H9 (cell line): ENCODE results near the gene RPS24. TPM values are rescaled to one million over a fixed set of nuclear protein-coding genes. Genes with fewer than 3 reads are reported as not detected.

ENCODE experiments used
- DNase-seq: peaks from one replicate; pipeline ENCODE4 v3.0.0-alpha.2; 2017
- H2AFZ ChIP-seq: one replicate; pipeline ENCODE4 v1.6.1; 2013; ENCODE audit warnings: mild to moderate bottlenecking, low read length, control low read depth, moderate library complexity
- H2AK5ac ChIP-seq: 2 replicates; pipeline ENCODE4 v1.6.1; 2013; ENCODE audit warnings: low read length, control low read depth, mixed read lengths; ENCODE audit not compliant: insufficient read length
- H2BK120ac ChIP-seq: one replicate; pipeline ENCODE4 v1.6.1; 2013; ENCODE audit warnings: low read depth, mild to moderate bottlenecking, low read length, control low read depth, inconsistent platforms; ENCODE audit not compliant: poor library complexity, severe bottlenecking
- H2BK12ac ChIP-seq: 2 replicates; pipeline ENCODE4 v1.6.1; 2013; ENCODE audit warnings: low read length, control low read depth, mixed read lengths, low read depth; ENCODE audit not compliant: insufficient read length
- H2BK15ac ChIP-seq: 2 replicates; pipeline ENCODE4 v1.6.1; 2013; ENCODE audit warnings: low read depth, low read length, control low read depth
- H2BK20ac ChIP-seq: one replicate; pipeline ENCODE4 v1.6.1; 2013; ENCODE audit warnings: low read depth, mild to moderate bottlenecking, low read length, control low read depth, inconsistent platforms; ENCODE audit not compliant: poor library complexity, severe bottlenecking
- H2BK5ac ChIP-seq: 2 replicates; pipeline ENCODE4 v1.6.1; 2013; ENCODE audit warnings: low read length, control low read depth, mixed read lengths; ENCODE audit not compliant: insufficient read length
- H3K14ac ChIP-seq: 2 replicates; pipeline ENCODE4 v1.6.1; 2013; ENCODE audit warnings: low read length, control low read depth; ENCODE audit not compliant: insufficient read depth
- H3K18ac ChIP-seq: 2 replicates; pipeline ENCODE4 v1.6.1; 2013; ENCODE audit warnings: low read depth, mild to moderate bottlenecking, mixed read lengths, low read length, control low read depth; ENCODE audit not compliant: insufficient read length
- H3K23ac ChIP-seq: 2 replicates; pipeline ENCODE4 v1.6.1; 2013; ENCODE audit warnings: low read length, control low read depth, mixed read lengths, low read depth; ENCODE audit not compliant: insufficient read length
- H3K23me2 ChIP-seq: 2 replicates; pipeline ENCODE4 v1.6.1; 2013; ENCODE audit warnings: low read depth, mild to moderate bottlenecking, mixed read lengths, low read length, control low read depth; ENCODE audit not compliant: insufficient read length, poor library complexity, severe bottlenecking
- H3K27ac ChIP-seq: 2 replicates; pipeline ENCODE4 v1.5.1; 2013; ENCODE audit warnings: low read length, control low read depth, mixed read lengths, low read depth; ENCODE audit not compliant: insufficient read length
- H3K27me3 ChIP-seq: 2 replicates; pipeline ENCODE4 v1.6.1; 2013; ENCODE audit warnings: low read length, control low read depth, inconsistent platforms; ENCODE audit not compliant: insufficient read depth
- H3K4ac ChIP-seq: 2 replicates; pipeline ENCODE4 v1.6.1; 2013; ENCODE audit warnings: low read depth, mild to moderate bottlenecking, control low read depth, inconsistent platforms, low read length, moderate library complexity
- H3K4me1 ChIP-seq: 2 replicates; pipeline ENCODE4 v1.6.1; 2013; ENCODE audit warnings: low read length, control low read depth, inconsistent platforms; ENCODE audit not compliant: insufficient read depth
- H3K4me2 ChIP-seq: 2 replicates; pipeline ENCODE4 v1.6.1; 2013; ENCODE audit warnings: low read length, control low read depth, mixed read lengths; ENCODE audit not compliant: insufficient read length, insufficient read depth
- H3K56ac ChIP-seq: 2 replicates; pipeline ENCODE4 v1.6.1; 2013; ENCODE audit warnings: low read depth, mild to moderate bottlenecking, mixed read lengths, low read length, control low read depth; ENCODE audit not compliant: insufficient read length
- H3K79me1 ChIP-seq: 2 replicates; pipeline ENCODE4 v1.6.1; 2013; ENCODE audit warnings: low read depth, mild to moderate bottlenecking, moderate library complexity, low read length, control low read depth, inconsistent platforms; ENCODE audit not compliant: insufficient read depth, poor library complexity, severe bottlenecking
- H3K79me2 ChIP-seq: 2 replicates; pipeline ENCODE4 v1.6.1; 2013; ENCODE audit warnings: low read length, control low read depth, inconsistent platforms; ENCODE audit not compliant: insufficient read depth
- H3K9ac ChIP-seq: 2 replicates; pipeline ENCODE4 v1.6.1; 2013; ENCODE audit warnings: low read length, control low read depth, mixed read lengths; ENCODE audit not compliant: insufficient read length; ENCODE audit errors: extremely low read depth
- H3K9me3 ChIP-seq: one replicate; pipeline ENCODE4 v1.6.1; 2013; ENCODE audit warnings: low read depth, low read length, inconsistent platforms; ENCODE audit not compliant: control insufficient read depth
- H3T11ph ChIP-seq: one replicate; pipeline ENCODE4 v1.6.1; 2013; ENCODE audit warnings: mild to moderate bottlenecking, low read length, control low read depth, inconsistent platforms
- H4K20me1 ChIP-seq: one replicate; pipeline ENCODE4 v1.6.1; 2013; ENCODE audit not compliant: control insufficient read depth, insufficient read length, insufficient read depth
- H4K5ac ChIP-seq: 2 replicates; pipeline ENCODE4 v1.6.1; 2013; ENCODE audit warnings: low read depth, mild to moderate bottlenecking, mixed read lengths, low read length, control low read depth; ENCODE audit not compliant: insufficient read length
- H4K8ac ChIP-seq: replicated peaks from 2 replicates; pipeline ENCODE4 v1.6.1; 2013; ENCODE audit warnings: low read length, control low read depth, mixed read lengths, low read depth; ENCODE audit not compliant: insufficient read length
- H4K91ac ChIP-seq: 2 replicates; pipeline ENCODE4 v1.6.1; 2013; ENCODE audit warnings: low read depth, mild to moderate bottlenecking, moderate library complexity, mixed read lengths, low read length, control low read depth; ENCODE audit not compliant: insufficient read length
- H3K27ac Mint-ChIP-seq, 3 experiments: 2 replicates in 2 of 3; 3 replicates in 1 of 3; pipeline ENCODE4 v1.8.0; 2020 to 2021; ENCODE audit warnings: mixed read lengths in 3 of 3, mild to moderate bottlenecking in 1 of 3, moderate library complexity in 1 of 3
- H3K27me3 Mint-ChIP-seq: 2 replicates; pipeline ENCODE4 v1.8.0; 2021; ENCODE audit warnings: low read depth, mild to moderate bottlenecking, moderate library complexity, mixed read lengths
- H3K36me3 Mint-ChIP-seq, 3 experiments: 2 replicates in 2 of 3; 3 replicates in 1 of 3; pipeline ENCODE4 v1.8.0; 2020 to 2021; ENCODE audit warnings: low read depth in 3 of 3, mixed read lengths in 3 of 3; ENCODE audit not compliant: insufficient read depth in 1 of 3
- H3K4me1 Mint-ChIP-seq, 2 experiments: 2 replicates each; pipeline ENCODE4 v1.8.0; 2020; ENCODE audit warnings: mixed read lengths in 2 of 2
- H3K4me3 Mint-ChIP-seq, 2 experiments: 2 replicates in 1 of 2; 3 replicates in 1 of 2; pipeline ENCODE4 v1.8.0; 2020 to 2021; ENCODE audit warnings: mild to moderate bottlenecking in 2 of 2, mixed read lengths in 2 of 2, moderate library complexity in 1 of 2
- H3K9me3 Mint-ChIP-seq, 2 experiments: 2 replicates in 1 of 2; 3 replicates in 1 of 2; pipeline ENCODE4 v1.8.0; 2020; ENCODE audit warnings: mild to moderate bottlenecking in 2 of 2, mixed read lengths in 2 of 2, moderate library complexity in 1 of 2
- WGBS: extraction: QIAGEN DNeasy Blood & Tissue Kit; methylation state at CpG from one replicate; pipeline ENCODE4 v1.1.7; 2013; ENCODE audit warnings: missing lambda C conversion rate, low lambda C conversion rate, mixed read lengths; ENCODE audit not compliant: insufficient read length; ENCODE audit errors: extremely low coverage; 5-methylcytosine and 5-hydroxymethylcytosine counted together
- total RNA-seq: library from RNA; stranded (reverse); gene quantifications from 2 replicates; pipeline ENCODE4 v1.2.1, GENCODE V29; 2021
- TF ChIP-seq, protein P1 (sequence below): fragments of 200-600 bp; sonication (generic); conservative IDR thresholded peaks from 3 replicates; pipeline ENCODE4 v1.8.0; 2021; ENCODE audit warnings: antibody characterized with exemption, mild to moderate bottlenecking

Gene RPS24
- total RNA-seq, 1 experiment from 2014 or later: 1,966 TPM

GRCh38 chr10:78035437-78035836, 1.8 kb downstream of the RPS24 start:
- H4K20me1 ChIP-seq: peaks cover 5% of the 10 kb centered on the region
- peaks cover 26% of the 10 kb centered on the region for H3K79me2 ChIP-seq
- H3K27me3 Mint-ChIP-seq: no peaks in the 10 kb centered on the region

More at GRCh38 chr10:78035437-78035836, 1.8 kb downstream of the RPS24 start:
- peaks cover 48 to 54% of the 10 kb centered on the region in 2 experiments for H3K4me1 Mint-ChIP-seq
- H2BK12ac ChIP-seq: no peak overlapping the region
- peak overlapping the region; percentile 97 to 99 for H3K4me3 Mint-ChIP-seq
- no peak overlapping the region for H2AK5ac ChIP-seq
- peaks cover 50 to 63% (median 61%) of the 10 kb centered on the region in 3 experiments for H3K36me3 Mint-ChIP-seq
- H3K23ac ChIP-seq: no peak overlapping the region
- H3K56ac ChIP-seq: no peak overlapping the region
- H3T11ph ChIP-seq: no peak overlapping the region
- H3K79me1 ChIP-seq: peaks cover 3% of the 10 kb centered on the region
- H3K4me1 ChIP-seq: peaks cover 2% of the 10 kb centered on the region; the same call in 1 of the 2 replicates
- no CpG with 5 or more reads among the region's 5 CpGs for WGBS
- H3K9me3 Mint-ChIP-seq: no peaks in the 10 kb centered on the region; a peak in 1 of 5 replicates
- H2BK5ac ChIP-seq: no peak overlapping the region
- H3K9me3 ChIP-seq: no peaks in the 10 kb centered on the region
- no peak overlapping the region for H3K18ac ChIP-seq
- H4K8ac ChIP-seq: no peak overlapping the region
- DNase-seq: no peak
- no peak overlapping the region for H2BK20ac ChIP-seq
- H3K14ac ChIP-seq: no peak overlapping the region
- H3K4ac ChIP-seq: no peak overlapping the region
- peaks cover 5% of the 10 kb centered on the region for H3K23me2 ChIP-seq
- H3K9ac ChIP-seq: peak overlapping the region; percentile 88
- no peak overlapping the region for H4K91ac ChIP-seq
- no peak overlapping the region for H4K5ac ChIP-seq
- H2BK15ac ChIP-seq: no peak overlapping the region
- no peak overlapping the region for H2BK120ac ChIP-seq
- H2AFZ ChIP-seq: no peak overlapping the region
- no peaks in the 10 kb centered on the region for H3K27me3 ChIP-seq
- H3K4me2 ChIP-seq: peak overlapping the region; percentile 96
- peak overlapping the region; percentile 33 for H3K27ac ChIP-seq
- peak overlapping the region in 1 of 3 experiments; percentile 96; a peak in 2 of 7 replicates for H3K27ac Mint-ChIP-seq
- TF ChIP-seq, protein P1, sequence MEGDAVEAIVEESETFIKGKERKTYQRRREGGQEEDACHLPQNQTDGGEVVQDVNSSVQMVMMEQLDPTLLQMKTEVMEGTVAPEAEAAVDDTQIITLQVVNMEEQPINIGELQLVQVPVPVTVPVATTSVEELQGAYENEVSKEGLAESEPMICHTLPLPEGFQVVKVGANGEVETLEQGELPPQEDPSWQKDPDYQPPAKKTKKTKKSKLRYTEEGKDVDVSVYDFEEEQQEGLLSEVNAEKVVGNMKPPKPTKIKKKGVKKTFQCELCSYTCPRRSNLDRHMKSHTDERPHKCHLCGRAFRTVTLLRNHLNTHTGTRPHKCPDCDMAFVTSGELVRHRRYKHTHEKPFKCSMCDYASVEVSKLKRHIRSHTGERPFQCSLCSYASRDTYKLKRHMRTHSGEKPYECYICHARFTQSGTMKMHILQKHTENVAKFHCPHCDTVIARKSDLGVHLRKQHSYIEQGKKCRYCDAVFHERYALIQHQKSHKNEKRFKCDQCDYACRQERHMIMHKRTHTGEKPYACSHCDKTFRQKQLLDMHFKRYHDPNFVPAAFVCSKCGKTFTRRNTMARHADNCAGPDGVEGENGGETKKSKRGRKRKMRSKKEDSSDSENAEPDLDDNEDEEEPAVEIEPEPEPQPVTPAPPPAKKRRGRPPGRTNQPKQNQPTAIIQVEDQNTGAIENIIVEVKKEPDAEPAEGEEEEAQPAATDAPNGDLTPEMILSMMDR: no peak
